Activated T-cell treated with anti-CD3 and anti-CD28 coated beads, Interleukin-2, amount 50 U/mL, for 24 hours (primary cell): ENCODE data around the gene BST2.
"Not testable (repeated sequence)": the region's sequence is repeated elsewhere in the genome, so short reads cannot be mapped to it uniquely, and the experiment has no call there.

Experiments
- DNase-seq: peaks from one replicate; pipeline ENCODE4 v3.0.0-alpha.2; 2020
- H3K27ac Mint-ChIP-seq: 2 replicates; pipeline ENCODE4 v1.8.0; 2020; ENCODE audit warnings: mild to moderate bottlenecking, mixed read lengths
- H3K27me3 Mint-ChIP-seq: 2 replicates; pipeline ENCODE4 v1.8.0; 2020; ENCODE audit warnings: mixed read lengths
- H3K36me3 Mint-ChIP-seq: 2 replicates; pipeline ENCODE4 v1.8.0; 2020; ENCODE audit warnings: low read depth, mixed read lengths
- H3K4me1 Mint-ChIP-seq: 2 replicates; pipeline ENCODE4 v1.8.0; 2020; ENCODE audit warnings: low read depth, mixed read lengths
- H3K4me3 Mint-ChIP-seq: 2 replicates; pipeline ENCODE4 v1.8.0; 2020; ENCODE audit warnings: mild to moderate bottlenecking, moderate library complexity, mixed read lengths
- H3K9me3 Mint-ChIP-seq: 2 replicates; pipeline ENCODE4 v1.8.0; 2020; ENCODE audit warnings: mixed read lengths

Gene BST2

DNA sequence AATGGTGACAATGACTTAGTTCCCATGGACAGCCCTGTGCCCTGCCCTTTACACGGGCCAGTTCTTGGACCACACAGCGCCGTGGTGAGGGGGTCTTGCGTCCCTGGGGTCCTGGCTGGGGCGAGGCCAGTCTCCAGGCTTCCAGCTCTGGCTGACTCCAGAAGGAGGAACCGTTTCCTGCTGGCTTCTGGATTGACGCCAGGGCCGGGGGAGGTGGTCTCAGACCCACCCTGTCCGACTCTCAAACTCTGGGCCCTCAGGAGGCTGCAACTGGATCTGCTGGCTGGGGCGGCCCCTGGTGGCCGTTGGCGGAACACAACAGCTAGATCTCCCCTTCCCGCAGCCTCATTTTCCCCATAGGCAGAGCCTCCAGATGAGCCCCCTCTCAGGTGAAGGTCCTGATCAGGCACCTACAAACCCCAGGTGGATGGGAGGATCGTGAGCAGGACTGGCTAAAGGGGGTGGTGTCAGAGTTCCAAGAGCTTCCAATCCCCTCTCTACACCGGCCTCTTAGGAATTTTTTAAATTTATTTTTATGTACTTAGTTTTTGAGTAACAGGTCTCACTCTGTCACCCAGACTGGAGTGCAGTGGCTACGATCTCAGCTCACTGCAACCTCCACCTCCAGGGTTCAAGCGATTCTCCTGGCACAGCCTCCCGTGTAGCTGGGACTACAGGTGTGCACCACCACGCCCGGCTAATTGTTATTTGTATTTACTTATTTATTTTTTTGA, 19.4 kb downstream of the BST2 start:
- H3K4me3 Mint-ChIP-seq, result no peak overlapping the region
- no peak overlapping the region for H3K27ac Mint-ChIP-seq
- peaks cover 12% of the 10 kb centered on the region for H3K4me1 Mint-ChIP-seq
- no peaks in the 10 kb centered on the region for H3K36me3 Mint-ChIP-seq
- H3K27me3 Mint-ChIP-seq, result no peaks in the 10 kb centered on the region
- DNase-seq, result peak; percentile 78
- H3K9me3 Mint-ChIP-seq, result no peaks in the 10 kb centered on the region

DNA sequence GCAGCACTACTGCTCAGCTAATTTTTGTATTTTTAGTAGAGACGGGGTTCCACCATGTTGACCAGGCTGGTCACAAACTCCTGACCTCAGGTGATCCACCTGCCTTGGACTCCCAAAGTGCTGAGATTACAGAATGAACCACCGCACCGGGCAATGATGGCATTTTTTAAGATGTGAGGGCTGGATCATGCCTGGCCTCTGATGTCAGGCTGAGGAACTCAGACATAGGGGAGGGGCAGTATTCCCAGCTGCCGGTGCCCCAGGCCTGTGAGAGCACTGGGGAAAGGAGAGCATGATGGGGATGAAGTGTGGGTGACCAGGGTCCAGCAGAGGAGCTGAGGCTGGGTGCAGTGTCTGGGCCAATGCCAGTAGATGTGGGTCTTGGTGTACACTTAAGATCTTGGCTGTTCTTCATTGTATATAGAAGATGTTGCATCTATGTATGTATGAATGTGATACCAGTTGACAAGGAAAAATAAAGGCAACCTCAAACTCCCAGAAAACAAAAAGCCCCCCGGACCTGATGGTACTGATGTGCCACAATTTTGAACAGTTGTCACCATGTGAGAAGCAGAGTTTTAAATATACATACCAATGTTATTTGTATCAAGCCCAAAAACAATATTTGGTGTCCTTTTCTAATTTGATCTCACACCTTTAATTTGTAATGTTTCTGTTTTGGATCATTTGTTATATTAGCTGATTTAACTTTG, 24.8 kb downstream of the BST2 start:
- H3K4me1 Mint-ChIP-seq, result peaks cover 7% of the 10 kb centered on the region
- H3K9me3 Mint-ChIP-seq, result peaks cover 2% of the 10 kb centered on the region
- no peaks in the 10 kb centered on the region for H3K36me3 Mint-ChIP-seq
- H3K27me3 Mint-ChIP-seq, result peaks cover 20% of the 10 kb centered on the region
- no peak overlapping the region for H3K27ac Mint-ChIP-seq
- no peak overlapping the region for H3K4me3 Mint-ChIP-seq
- no peak for DNase-seq

DNA sequence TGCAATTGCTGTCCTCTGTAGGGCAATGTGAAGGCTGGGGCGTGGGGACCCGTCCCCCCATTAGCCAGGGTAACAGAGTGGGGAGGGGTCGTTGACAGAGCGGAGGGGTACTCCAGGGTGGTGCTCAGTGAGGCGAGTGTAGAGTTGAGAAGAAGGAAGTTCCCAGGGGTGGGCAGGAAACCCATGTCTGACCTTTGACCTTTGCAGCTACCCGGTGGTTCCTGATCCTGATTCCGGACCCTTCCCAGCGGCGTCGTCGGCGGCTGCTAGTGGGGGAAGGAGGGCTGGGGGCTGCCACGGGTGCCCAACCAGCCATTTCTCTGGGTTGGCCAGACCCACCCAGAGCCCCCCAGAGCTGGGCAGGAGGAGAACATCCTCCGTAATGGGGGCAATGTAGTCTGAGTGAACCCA, 26.2 kb downstream of the BST2 start:
- no peak overlapping the region for H3K4me3 Mint-ChIP-seq
- no peak for DNase-seq
- peaks cover 2% of the 10 kb centered on the region for H3K9me3 Mint-ChIP-seq
- no peak overlapping the region for H3K27ac Mint-ChIP-seq
- H3K4me1 Mint-ChIP-seq, result peaks cover 7% of the 10 kb centered on the region
- peaks cover 20% of the 10 kb centered on the region for H3K27me3 Mint-ChIP-seq
- H3K36me3 Mint-ChIP-seq, result no peaks in the 10 kb centered on the region

DNA sequence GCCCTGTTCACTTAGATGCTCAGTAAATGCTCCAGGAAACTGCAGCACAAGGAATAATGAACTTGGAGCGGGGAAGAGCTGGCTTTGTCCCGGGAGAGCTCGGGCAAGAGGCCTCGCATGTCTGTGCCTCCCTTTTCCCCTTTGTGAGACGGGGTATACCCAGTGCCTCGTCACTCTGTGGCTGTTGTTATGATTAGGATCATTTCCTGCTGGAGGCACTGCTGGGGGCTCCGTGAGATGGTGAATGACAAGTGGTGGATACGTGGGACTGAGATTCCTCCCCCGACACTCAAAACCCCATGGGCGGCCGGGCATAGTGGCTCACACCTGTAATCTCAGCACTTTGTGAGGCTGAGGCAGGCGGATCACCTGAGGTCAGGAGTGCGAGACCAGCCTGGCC, 27.2 kb downstream of the BST2 start:
- Mint-ChIP-seq H3K36me3 (no peaks in the 10 kb centered on the region), H3K4me3 (no peak overlapping the region), H3K9me3 (peaks cover 2% of the 10 kb centered on the region), H3K27ac (no peak overlapping the region), H3K27me3 (peaks cover 20% of the 10 kb centered on the region), H3K4me1 (peaks cover 7% of the 10 kb centered on the region)
- no peak for DNase-seq

DNA sequence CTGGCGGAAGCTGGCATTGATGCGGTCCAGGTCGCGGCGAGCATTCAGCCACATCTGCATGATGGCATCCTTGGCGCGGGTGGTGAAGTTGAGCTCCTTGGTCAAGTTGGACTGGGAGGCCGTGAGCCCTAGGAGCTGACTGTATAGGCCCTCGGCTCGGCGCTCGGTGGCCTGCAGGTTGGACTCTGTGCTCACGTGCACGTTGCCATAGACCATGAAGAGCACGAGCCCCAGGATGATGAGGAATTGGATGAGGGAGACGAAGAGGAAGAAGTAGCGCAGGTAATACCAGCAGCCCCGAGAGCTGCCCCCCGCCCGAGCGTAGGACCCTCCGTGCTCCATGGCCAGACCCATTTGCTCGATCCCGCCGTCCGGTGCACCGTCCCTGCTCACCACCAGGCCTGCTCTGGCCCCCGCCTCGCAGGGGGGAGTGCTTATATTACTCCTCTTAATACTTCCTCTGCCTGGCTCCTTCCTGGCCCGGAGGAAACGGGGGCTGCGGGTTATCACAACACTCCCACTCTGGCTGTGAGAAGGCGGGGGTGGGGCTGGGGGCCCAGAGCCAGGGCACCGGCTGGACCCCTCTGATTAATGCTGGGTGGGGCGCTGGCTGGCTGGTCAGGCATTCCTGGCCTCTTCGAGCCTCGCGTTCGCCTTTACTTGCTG, 28.4 kb downstream of the BST2 start, which contains the start of gene PLVAP:
PLVAP (minus strand) TSS at position 408 of the 666 bp plus-strand sequence; CDS start at position 354, 54 bp downstream.
- Mint-ChIP-seq H3K9me3 (peaks cover 2% of the 10 kb centered on the region), H3K27ac (no peak within 1 kb of the TSS), H3K4me1 (no peaks in the 10 kb centered on the region), H3K27me3 (peaks cover 23% of the 10 kb centered on the region), H3K4me3 (no peak within 1 kb of the TSS), H3K36me3 (no peaks in the 10 kb centered on the region)
- DNase-seq, result no peak

DNA sequence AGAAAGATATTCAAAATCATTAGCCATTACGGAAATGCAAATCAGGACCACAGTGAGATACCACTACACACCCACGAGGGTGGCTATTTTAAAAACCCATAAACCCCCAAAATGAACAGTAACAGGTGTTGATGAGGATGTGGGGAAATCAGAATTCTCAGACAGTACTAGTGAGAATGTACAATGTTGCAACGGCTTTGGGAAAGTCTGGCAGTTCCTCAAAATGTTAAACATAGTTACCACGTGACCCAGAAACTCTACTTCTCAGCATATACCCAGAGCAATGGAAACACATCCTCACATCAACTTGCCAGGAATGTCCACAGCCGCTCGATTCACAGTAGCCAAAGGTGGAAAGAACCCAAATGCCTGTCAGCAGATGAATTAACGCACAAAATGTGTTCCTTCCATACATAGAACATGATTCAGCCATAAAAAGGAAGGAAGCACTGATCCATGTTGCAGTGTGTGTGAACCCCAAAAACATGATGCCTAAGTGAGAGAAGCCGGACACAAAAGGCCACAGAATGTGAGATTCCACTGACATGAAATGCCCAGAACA, 35.3 kb downstream of the BST2 start:
- H3K4me1 Mint-ChIP-seq, result peaks cover 7% of the 10 kb centered on the region
- no peaks in the 10 kb centered on the region for H3K9me3 Mint-ChIP-seq
- no peak overlapping the region for H3K27ac Mint-ChIP-seq

DNA sequence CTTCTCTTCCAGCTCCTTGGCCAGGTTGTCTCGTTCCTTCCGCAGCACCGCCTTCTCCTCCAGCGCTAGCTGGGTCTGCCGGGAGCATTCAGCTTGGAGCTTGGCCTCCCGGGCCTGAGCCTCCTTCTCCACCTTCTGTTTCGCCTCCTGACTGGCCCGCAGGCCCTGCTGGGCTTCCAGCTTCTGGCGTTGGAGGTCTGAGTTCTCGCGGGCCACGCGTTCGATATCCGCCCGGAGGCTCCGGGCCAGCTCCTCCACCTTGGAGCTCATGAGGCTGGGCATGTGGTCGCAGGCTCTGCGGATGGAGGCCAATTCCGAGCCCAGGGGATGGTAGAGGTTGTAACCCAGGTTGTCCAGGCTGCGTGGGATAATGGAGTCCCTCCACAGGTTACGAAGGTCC, 40.1 kb downstream of the BST2 start:
- Mint-ChIP-seq H3K9me3 (no peaks in the 10 kb centered on the region), H3K27me3 (peaks cover 8% of the 10 kb centered on the region), H3K4me3 (no peak overlapping the region), H3K36me3 (no peaks in the 10 kb centered on the region), H3K27ac (no peak overlapping the region), H3K4me1 (peaks cover 5% of the 10 kb centered on the region)
- no peak for DNase-seq

More for the DNA sequence above, 35.3 kb downstream of the BST2 start:
- Mint-ChIP-seq H3K27me3 (peaks cover 13% of the 10 kb centered on the region), H3K4me3 (no peak overlapping the region), H3K36me3 (no peaks in the 10 kb centered on the region)
- DNase-seq, result no peak

DNA sequence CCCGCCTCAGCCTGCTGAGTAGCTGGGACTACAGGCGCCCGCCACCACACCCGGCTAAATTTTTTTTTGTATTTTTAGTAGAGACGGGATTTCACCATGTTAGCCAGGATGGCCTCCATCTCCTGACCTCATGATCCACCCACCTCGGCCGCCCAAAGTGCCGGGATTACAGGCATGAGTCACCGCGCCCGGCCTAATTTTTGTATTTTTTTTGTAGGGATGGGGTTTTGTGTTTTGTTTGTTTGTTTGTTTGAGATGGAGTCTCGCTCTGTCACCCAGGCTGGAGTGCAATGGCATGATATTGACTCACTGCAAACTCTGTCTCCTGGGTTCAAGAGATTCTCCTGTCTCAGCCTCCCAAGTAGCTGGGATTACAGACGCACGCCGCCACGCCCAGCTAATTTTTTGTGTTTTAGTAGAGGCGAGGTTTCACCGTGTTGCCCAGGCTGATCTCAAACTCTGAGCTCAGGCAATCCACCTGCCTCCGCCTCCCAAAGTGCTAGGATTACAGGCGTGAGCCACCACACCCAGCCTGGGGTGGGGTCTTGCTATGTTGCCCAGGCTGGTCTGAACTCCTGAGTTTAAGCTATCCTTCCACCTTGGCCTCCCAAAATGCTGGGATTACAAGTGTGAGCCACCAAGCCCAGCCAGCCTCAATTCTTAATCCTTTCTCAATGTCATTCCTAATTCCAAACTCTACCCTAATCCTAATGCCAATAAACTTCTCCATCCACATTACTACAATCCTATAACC, 41.4 kb downstream of the BST2 start:
- H3K4me1 Mint-ChIP-seq, H3K4me3 Mint-ChIP-seq, H3K27ac Mint-ChIP-seq, DNase-seq, H3K36me3 Mint-ChIP-seq, H3K27me3 Mint-ChIP-seq, H3K9me3 Mint-ChIP-seq: not testable (repeated sequence)

DNA sequence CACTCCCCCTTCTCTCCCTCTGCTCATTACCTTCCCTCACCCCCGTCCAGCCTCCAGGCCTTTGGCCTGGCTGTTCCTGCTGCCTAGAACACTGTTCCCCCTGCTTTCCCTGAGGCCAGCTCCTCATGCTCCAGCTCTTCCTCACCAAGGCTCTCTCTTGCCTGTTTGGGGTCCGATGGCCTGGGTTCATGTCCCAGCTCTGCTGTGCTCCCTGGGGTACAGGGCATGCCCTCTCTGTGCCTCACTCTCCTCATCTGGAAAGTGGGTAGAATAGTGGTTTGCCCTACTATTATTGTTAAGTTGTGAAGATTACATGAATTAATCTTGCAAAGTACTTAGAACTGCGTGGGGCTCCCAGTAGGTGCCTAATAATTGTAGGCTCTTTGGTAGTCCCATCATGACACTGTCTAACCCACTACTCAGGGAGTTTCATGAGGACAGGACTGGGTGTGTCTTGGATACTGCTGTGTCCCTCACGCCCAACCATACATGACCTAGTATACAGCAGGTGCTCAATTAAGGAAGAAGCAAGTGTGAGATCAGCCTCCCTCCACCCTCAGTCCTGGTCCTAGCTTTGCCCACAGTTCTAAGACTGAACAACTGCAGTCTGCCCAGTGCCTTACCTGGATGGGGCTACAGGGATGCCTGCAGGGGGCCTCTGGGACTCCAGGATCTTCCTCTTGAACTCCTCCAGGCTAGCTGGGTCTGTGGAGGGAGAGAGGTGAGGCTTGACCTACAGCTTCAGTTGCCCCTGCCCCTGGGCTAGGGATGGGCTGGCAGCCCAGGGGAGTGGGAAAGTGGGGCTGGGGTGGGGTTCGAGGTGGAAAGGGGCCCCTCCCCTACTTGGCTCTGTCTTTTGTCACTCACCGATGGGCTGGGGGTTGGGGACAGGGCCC, 45.3 kb downstream of the BST2 start:
- Mint-ChIP-seq H3K36me3 (no peaks in the 10 kb centered on the region), H3K9me3 (no peaks in the 10 kb centered on the region)

DNA sequence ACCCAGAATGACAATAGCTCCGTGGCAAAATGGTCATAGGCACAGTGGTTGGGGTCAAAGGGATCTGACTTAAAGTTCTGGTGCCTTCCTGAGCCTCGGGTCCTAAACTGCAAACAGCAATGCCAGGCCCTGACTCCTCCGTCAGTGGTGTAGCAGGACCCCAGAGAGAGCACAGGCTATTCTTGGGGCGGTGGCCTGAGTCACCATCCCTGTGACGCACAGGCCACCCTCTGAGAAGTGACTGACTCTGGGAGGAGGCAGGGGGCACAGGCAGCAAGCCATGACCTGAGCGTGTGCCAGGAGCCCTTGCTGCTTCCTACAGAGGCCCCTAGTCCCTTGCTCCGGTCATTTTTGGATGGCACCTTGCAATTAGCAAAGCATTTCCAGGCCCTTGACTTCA, 47.0 kb downstream of the BST2 start:
- H3K9me3 Mint-ChIP-seq, result no peaks in the 10 kb centered on the region

More for the DNA sequence above, 45.3 kb downstream of the BST2 start:
- Mint-ChIP-seq H3K27ac (no peak overlapping the region), H3K27me3 (no peaks in the 10 kb centered on the region), H3K4me1 (no peaks in the 10 kb centered on the region), H3K4me3 (no peak overlapping the region)
- DNase-seq, result no peak

DNA sequence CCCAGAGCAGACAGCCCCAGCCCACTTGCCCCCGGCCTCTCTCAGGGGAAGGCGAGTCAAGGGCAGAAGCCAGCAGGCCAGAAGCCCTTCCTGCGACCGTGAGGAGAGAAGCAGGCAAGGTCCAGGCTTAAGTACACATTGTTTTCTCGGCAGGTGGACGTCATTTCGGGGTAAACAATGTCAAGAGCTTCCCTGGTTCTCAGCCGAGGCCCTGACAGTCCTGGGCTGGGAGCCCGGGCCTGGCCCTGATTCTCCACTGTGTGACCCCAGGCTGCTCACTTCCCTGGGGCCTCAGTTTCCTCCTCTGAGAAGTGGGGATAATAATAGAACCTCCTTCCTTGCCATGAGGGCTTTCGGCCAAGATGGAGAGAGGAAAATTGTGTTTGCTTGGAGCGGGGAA, 47.7 kb downstream of the BST2 start:
- H3K36me3 Mint-ChIP-seq, result no peaks in the 10 kb centered on the region
- no peaks in the 10 kb centered on the region for H3K4me1 Mint-ChIP-seq
- DNase-seq, result no peak
- H3K4me3 Mint-ChIP-seq, result no peak overlapping the region
- H3K27ac Mint-ChIP-seq, result no peak overlapping the region
- H3K27me3 Mint-ChIP-seq, result peaks cover under 1% of the 10 kb centered on the region
- H3K9me3 Mint-ChIP-seq, result no peaks in the 10 kb centered on the region

More for the DNA sequence above, 47.0 kb downstream of the BST2 start:
- Mint-ChIP-seq H3K4me1 (no peaks in the 10 kb centered on the region), H3K27ac (no peak overlapping the region), H3K27me3 (no peaks in the 10 kb centered on the region), H3K36me3 (no peaks in the 10 kb centered on the region), H3K4me3 (no peak overlapping the region)
- no peak for DNase-seq

DNA sequence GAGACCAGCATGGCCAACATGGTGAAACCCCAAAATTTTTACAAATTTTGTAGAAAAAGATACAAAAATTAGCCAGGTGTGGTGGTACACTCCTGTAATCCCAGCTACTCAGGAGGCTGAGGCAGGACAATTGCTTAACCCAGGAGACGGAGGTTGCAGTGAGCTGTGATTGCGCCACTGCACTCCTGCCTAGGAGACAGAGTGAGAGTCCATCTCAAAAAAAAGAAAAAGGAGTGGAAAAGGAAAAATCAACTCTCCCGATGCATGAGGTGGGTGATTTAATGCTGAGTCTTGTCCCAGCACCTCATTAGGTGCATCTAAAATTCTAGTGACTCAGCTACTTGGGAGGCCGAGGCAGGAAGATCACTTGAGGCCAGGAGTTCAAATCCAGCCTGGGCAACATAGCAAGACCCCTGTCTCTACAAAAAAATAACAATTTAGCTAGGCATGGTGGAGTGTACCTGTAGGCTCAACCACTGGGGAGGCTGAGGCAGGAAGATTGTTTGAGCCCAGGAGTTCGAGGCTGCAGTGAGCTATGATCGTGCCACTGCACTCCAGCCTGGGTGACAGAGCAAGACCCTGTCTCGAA, 48.3 kb downstream of the BST2 start:
- no peaks in the 10 kb centered on the region for H3K4me1 Mint-ChIP-seq
- DNase-seq, result no peak
- H3K27me3 Mint-ChIP-seq, result peaks cover 2% of the 10 kb centered on the region
- H3K36me3 Mint-ChIP-seq, result no peaks in the 10 kb centered on the region
- H3K4me3 Mint-ChIP-seq, result no peak overlapping the region
- H3K9me3 Mint-ChIP-seq, result no peaks in the 10 kb centered on the region
- no peak overlapping the region for H3K27ac Mint-ChIP-seq

DNA sequence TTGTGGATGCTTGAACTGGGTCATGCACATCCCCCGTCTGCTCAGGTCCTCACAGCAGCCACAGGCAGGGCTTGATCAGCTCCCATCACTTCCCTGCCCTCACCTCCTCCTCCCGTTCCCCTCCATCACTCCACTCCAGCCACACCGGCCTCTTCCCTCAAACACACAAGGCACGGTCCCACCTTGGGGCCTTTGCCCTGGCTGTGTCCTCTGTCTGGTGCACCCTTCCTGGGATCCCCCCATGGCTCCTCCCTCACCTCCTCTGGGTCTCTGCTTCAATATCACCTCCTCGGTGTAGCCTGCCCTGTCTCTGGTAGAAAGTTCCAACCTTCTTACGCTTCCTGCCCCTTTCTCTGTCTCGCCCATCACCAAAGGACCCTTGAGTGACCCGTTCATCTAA, 52.0 kb downstream of the BST2 start:
- peaks cover 30% of the 10 kb centered on the region for H3K27me3 Mint-ChIP-seq
- no peaks in the 10 kb centered on the region for H3K9me3 Mint-ChIP-seq
- DNase-seq, result no peak
- peaks cover 5% of the 10 kb centered on the region for H3K4me1 Mint-ChIP-seq
- no peaks in the 10 kb centered on the region for H3K36me3 Mint-ChIP-seq
- no peak overlapping the region for H3K4me3 Mint-ChIP-seq
- H3K27ac Mint-ChIP-seq, result no peak overlapping the region
